Measurements from ENCODE around the gene SUPT20HL1.

- TF ChIP-seq CTCF (IDR thresholded peaks at IDR 0.05) (no peak), EP300 (IDR thresholded peaks at IDR 0.05) (no peak), POLR2AphosphoS5 (IDR thresholded peaks at IDR 0.05) (no peak), POLR2A (IDR thresholded peaks at IDR 0.05; ENCODE audit: low read depth) (no peak)
Observed at GRCh38 chrX:24396931-24397279, 36.5 kb downstream of the SUPT20HL1 start.
